Measurements from ENCODE around the gene PSMD14.
"Not testable (repeated sequence)": the region's sequence is repeated elsewhere in the genome, so short reads cannot be mapped to it uniquely, and the experiment has no call there.

Gene PSMD14

GRCh38 chr2:161337247-161337646 is 29.0 kb downstream of the PSMD14 start:
- DNase-seq: no peak

GRCh38 chr2:161339532-161339931 is 31.3 kb downstream of the PSMD14 start:
- not testable (repeated sequence) for DNase-seq

GRCh38 chr2:161340930-161341413 is 32.7 kb downstream of the PSMD14 start:
- not testable (repeated sequence) for DNase-seq

- DNase-seq: no peak
These were observed 35.0 kb downstream of the PSMD14 start for GRCh38 chr2:161343235-161343634.

- no peak for DNase-seq
These were observed 36.5 kb downstream of the PSMD14 start for GRCh38 chr2:161344692-161345091.

GRCh38 chr2:161351678-161352077 is 43.5 kb downstream of the PSMD14 start:
- DNase-seq: no peak

GRCh38 chr2:161352719-161353118 is 44.5 kb downstream of the PSMD14 start:
- DNase-seq: peak; percentile 3

- no peak for DNase-seq
These were observed 45.3 kb downstream of the PSMD14 start for GRCh38 chr2:161353543-161353942.

GRCh38 chr2:161354106-161354505 is 45.9 kb downstream of the PSMD14 start:
- no peak for DNase-seq

- no peak for DNase-seq
These were observed 46.9 kb downstream of the PSMD14 start for GRCh38 chr2:161355106-161355505.

GRCh38 chr2:161355983-161356382 is 47.8 kb downstream of the PSMD14 start:
- DNase-seq: no peak

- no peak for DNase-seq
These were observed 48.9 kb downstream of the PSMD14 start for GRCh38 chr2:161357097-161357496.

- no peak for DNase-seq
These were observed 50.6 kb downstream of the PSMD14 start for GRCh38 chr2:161358838-161359237.

- DNase-seq: not testable (repeated sequence)
These were observed 52.0 kb downstream of the PSMD14 start for GRCh38 chr2:161360095-161360654.

GRCh38 chr2:161362568-161363166 is 54.4 kb downstream of the PSMD14 start:
- no peak for DNase-seq

GRCh38 chr2:161367675-161368074 is 59.5 kb downstream of the PSMD14 start:
- DNase-seq: no peak

- DNase-seq: no peak
These were observed 61.1 kb downstream of the PSMD14 start for GRCh38 chr2:161369311-161369710.

GRCh38 chr2:161370981-161371380 is 62.8 kb downstream of the PSMD14 start:
- DNase-seq: no peak

GRCh38 chr2:161371869-161372268 is 63.6 kb downstream of the PSMD14 start:
- no peak for DNase-seq

- DNase-seq: peak; percentile 3
These were observed 65.7 kb downstream of the PSMD14 start for GRCh38 chr2:161373942-161374341.

GRCh38 chr2:161374446-161374845 is 66.2 kb downstream of the PSMD14 start:
- no peak for DNase-seq

- no peak for DNase-seq
These were observed 71.5 kb downstream of the PSMD14 start for GRCh38 chr2:161379740-161380139.

- DNase-seq: no peak
These were observed 73.3 kb downstream of the PSMD14 start for GRCh38 chr2:161381546-161381945.

- DNase-seq: no peak
These were observed 74.5 kb downstream of the PSMD14 start for GRCh38 chr2:161382747-161383146.

- DNase-seq: no peak
These were observed 76.6 kb downstream of the PSMD14 start for GRCh38 chr2:161384864-161385263.

All from kidney glomerular epithelial cell (primary cell).